HG02623 (cell line): Measurements from ENCODE around the gene EVPLL.
A peak's percentile ranks its signal among the peaks of the same experiment; 100 is the strongest.
"Not testable (repeated sequence)": the region's sequence is repeated elsewhere in the genome, so short reads cannot be mapped to it uniquely, and the experiment has no call there.

Source experiments
- ATAC-seq: cut with Tn5 transposase; IDR thresholded peaks from one replicate; pipeline ENCODE4 v1.9.1; 2021; ENCODE audit warnings: moderate library complexity; ENCODE audit not compliant: unreplicated experiment

EVPLL gene

GRCh38 chr17:18378614-18379013, 1.0 kb downstream of the EVPLL start:
- ATAC-seq = not testable (repeated sequence)

DNA sequence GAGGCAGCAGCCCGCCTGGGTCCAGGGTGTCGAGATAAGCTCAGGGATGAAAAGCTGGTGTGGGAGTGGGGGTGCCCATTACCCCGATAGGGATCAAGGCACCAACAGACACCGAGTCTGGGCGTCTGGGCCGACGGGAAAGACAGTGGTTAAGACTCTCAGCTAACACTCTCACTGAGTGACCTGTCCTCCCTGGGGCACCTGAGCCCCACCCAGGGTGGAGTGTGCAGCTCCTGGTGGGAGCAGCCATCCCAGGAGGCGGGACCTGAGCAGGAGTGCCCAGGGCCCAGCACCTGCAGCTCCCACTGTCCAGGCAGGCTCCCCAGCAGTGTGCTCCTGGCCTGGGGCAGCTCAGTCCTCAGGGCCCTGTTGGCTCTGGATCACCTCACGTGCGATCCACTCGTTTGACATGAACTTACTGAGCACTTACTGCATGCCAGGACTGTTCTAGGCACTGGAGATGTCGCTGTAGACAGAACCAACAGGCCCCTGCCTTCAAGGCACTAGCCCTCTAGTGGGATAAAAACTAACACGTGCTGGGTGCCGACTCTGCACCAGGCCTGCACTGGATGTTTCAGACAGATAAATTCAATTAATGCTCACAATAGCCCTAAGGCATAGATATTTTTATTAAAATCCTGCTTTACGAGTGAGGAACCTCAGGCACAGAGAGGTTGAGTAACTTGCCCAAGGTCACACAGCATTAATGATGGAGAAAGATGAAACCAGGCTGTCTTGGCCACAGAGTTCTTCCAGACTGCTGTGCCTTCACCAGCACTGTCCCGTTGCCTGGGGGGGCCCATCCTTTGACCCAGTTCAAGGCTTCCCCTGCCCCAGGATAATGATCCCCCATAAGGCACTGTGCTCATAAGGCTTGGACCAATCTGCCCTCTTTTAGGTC, 1.9 kb downstream of the EVPLL start:
- no peak for ATAC-seq

DNA sequence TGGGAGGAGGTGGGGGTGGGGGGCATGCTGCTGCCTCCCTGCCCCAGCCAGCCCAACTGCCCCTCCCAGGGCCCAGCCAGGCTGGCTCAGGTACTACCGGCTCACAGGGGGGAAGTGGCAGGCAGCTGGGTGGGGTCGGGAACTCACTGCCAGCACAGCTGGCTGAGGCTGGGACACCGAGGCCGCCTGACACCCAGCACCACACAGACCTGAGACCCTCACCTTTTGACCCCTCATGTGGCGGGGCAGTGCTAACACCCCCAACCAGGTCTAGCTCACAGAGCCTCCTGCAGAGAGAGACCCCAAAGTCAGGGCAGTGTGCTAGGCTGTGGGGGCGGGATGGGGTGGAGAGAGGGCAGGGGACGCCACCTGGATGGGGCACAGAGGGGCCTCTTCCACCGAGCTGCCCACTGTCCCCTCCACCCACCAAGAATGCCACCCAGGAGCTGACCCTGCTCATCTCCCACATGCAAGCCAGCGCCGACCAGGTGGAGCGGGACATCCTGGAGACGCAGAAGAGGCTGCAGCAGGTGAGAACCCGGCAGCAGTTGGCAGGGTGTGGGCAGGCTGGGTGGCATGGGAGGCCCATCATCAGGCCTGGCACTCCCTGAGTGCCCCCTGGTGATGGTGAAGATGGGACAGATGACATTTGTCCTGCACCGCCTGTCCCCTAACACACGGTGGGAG, 3.0 kb downstream of the EVPLL start:
- no peak for ATAC-seq

DNA sequence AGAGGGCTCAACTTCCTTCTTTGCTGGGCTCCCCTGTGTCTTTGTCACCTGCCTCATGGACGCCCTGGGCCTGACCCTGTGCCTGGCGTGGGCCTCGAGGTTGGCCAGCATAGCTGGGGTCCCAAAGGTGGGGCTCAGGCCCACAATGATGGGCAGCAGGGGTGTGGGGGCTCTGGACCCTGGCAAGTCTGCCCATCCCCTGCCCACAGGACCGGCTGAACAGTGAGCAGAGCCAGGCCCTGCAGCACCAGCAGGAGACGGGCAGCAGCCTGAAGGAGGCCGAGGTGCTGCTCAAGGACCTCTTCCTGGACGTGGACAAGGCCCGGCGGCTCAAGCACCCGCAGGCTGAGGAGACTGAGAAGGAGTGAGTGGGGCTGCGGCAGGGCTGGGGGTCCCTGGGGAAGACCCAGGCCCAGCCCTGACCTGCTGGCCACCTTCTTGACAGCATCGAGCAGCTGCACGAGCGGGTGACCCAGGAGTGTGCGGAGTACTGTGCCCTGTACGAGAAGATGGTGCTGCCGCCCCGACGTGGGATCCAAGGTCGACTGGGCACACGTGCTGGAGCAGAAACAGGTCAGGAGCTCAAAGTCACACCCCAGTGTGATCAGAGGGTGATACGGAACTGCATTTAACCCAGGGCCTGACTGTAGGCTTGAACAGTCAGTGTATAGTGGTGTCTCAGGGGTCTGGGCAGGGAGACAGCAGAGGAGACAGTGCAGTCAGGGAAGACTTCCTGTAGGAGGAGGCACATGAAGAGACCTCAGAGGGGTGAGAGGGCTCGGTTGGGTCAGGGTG, 3.8 kb downstream of the EVPLL start:
- no peak for ATAC-seq

- no peak for ATAC-seq
Measured at GRCh38 chr17:18381953-18382245, 4.3 kb downstream of the EVPLL start.

GRCh38 chr17:18382441-18383078, 5.0 kb downstream of the EVPLL start:
- no peak for ATAC-seq

GRCh38 chr17:18383079-18383481, 5.5 kb downstream of the EVPLL start:
- not testable (repeated sequence) for ATAC-seq

GRCh38 chr17:18384271-18384670, 6.7 kb downstream of the EVPLL start:
- ATAC-seq = not testable (repeated sequence)

- not testable (repeated sequence) for ATAC-seq
Measured at GRCh38 chr17:18387583-18387982, 10.0 kb downstream of the EVPLL start.

GRCh38 chr17:18388266-18388665, 10.7 kb downstream of the EVPLL start:
- ATAC-seq = not testable (repeated sequence)

DNA sequence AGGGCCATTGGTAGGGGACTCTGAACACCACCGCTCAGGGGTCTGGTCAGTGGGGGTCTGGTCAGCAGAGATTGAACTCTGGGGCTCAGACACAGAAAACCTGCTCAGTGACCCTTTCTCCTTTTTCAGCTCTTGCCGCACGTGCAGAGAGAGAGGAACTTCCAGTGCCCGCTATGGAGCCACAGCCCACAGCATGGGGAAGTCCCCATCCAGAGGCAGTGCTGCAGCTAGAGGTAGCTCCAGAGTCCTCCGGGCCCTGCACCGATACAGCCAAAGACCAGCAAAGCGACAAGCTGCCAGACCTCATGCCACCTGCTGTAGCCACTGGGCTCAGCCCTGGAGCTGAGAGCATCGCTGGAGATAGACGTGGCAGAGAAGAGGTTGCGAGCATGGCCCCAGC, 11.2 kb downstream of the EVPLL start:
- not testable (repeated sequence) for ATAC-seq

DNA sequence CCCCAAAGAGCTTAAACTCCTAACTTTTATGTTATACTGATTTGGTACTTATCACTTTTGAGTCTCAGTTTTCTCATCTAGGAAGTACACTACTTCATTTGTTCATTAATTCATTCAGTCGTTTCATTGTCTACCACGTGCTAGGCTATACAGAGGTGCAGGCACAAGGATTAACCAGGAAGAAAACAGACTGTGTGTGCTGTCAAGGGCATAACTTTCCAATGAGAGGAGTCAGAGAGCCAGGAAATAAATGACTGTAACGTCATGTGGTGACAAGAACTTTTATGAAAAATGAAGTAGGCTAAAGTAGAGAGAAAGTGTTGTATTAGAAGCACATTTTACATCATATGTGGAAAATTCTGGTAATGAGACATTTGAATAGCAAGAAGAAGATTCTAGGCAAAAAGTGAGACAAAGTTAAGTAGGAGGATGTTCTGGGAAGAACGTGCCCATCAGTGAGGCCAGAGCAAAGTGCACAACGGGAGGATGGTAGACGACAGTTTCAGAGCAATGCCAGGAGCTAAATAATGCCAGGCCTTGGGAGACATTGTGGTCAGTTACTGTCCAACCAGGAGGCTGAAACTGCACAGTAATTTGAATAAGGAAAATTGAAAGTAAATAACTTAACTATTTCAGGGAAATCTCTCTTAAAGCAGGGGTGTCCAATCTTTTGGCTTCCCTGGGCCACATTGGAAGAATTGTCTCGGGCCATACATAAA, 24.5 kb downstream of the EVPLL start:
- not testable (repeated sequence) for ATAC-seq

- not testable (repeated sequence) for ATAC-seq
Measured at GRCh38 chr17:18403166-18403565, 25.6 kb downstream of the EVPLL start.

GRCh38 chr17:18403604-18404003, 26.0 kb downstream of the EVPLL start:
- peak; percentile 75 for ATAC-seq

- not testable (repeated sequence) for ATAC-seq
Measured at GRCh38 chr17:18408906-18409305, 31.3 kb downstream of the EVPLL start.

DNA sequence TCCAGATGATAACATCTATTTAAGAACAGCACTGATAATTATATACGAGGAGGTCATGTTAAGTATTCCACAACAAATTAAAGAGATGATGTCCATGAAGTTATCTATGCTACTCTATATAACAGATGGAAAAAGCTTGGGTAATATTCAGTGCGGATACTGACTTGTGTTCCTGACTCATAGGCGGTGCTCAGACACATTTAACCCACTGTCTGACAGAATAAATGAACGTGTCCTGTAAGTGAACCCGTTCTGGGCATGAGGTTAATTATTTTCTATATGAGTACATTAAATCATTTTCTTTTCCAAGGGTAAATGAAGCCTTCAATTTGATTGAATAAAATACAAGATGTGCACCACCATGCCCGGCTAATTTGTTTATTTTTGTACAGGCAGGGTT, 31.7 kb downstream of the EVPLL start:
- not testable (repeated sequence) for ATAC-seq

DNA sequence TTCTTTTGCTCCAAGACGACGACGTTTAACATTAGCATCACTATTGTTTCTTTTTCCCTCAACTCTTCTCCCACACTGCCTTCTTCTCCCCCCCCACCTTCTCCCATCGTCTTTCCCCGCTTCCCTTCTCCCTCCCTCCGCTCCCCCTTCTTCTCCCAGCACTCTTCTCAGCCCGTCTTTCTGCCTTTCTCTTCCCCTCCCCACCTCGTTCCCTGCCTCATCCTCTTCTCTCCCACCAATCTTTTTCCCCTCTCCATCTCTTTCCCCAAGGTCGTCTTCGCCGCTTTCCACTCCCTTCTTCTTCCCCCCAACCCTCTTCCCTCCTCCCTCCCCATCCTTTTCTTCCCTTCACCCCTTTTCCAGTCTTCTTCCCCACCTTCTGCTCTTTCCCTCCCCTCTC, 33.2 kb downstream of the EVPLL start:
- not testable (repeated sequence) for ATAC-seq

DNA sequence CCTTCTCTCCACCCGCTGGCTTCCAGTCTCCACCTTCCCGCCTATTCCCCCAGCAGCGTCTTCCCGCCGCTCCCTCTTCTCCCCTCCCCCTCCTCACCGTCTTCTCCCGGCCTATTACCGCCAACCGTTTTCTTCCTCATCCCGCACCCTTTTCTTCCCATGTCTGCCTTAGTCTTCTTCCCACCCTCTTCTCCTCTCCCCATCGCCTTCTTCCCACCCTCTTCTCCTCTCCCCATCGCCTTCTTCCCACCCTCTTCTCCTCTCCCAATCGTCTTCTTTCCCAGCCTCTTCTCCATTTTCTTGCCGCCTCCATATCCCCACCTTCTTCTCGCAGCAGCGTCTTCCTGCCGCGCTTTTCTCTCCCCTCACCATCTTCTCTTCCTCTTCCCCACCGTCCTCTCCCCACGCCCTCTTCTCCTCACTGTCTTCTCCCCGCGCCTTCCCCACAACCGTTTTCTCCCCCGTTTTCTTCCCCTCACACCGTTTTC, 33.8 kb downstream of the EVPLL start:
- not testable (repeated sequence) for ATAC-seq

DNA sequence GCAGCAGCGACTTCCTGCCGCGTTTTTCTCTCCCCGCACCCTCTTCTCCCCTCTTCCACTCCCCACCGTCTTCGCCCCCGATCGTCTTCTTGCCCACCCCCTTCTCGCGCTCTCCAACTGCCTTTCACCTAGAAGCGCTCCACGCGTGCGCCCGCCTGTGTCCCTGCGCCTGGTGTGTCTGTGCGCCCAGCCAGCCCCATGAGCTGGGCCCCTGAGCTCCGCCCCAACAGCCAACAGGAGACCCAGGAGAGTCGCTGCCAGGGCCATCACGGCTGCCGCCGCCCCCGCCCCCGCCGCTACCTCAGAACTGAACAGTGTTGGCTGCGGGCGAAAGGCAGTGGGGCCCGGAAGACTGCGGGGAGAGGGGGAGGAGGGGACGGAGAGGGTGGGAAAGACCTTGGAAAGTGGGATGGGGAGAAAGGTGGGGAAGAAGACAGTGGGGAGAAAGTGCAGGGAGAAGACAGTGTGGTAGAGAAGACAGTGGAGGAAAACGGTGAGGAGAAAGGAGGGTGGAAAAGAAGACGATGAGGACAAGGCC, 34.5 kb downstream of the EVPLL start:
- ATAC-seq = peak; percentile 80

DNA sequence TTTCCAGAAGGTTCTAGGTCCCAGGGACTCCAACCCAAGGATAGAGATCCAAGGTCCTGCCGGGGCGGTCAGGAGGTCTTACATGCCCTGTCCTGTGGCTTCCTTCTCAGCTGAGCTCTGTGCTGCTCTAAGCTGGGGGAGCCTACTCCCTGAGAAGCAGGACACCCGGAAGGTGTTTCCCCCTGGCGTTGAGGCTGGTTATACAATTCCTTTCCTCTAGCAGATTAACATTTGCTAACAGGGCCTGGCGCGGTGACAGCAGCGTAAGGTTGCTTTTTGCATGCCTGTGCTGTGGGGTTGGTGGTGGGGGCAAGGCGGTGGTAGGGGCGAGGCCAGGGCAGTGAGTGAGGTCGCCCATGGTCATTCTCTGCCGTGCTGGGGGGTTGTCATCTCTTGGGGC, 43.9 kb downstream of the EVPLL start:
- ATAC-seq = not testable (repeated sequence)
